ENCODE measurements around the gene CMTR1.
A peak's percentile ranks its signal among the peaks of the same experiment; 100 is the strongest.

CMTR1 gene

DNA sequence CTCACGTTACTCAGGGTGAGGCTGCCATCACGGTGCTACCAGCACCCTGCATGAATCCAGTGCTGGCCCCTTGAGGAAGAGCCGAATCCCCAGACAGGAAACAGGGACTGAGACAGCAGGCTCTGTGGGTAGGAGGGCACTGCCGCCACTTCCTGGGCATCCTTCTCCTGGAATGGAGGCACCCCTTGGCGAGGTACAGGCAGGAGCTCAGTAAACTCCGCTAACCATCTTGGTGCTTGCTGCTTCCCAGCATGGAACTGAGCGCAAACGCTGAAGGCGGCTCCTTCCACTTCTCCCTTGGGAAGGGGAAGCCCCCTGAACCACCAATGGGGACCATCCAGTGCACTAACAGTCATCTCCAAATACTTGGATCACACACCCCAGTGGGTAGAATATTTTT lies 80.1 kb downstream of the CMTR1 start:
- no peaks in the 10 kb centered on the region for H3K9me3 ChIP-seq (ENCODE audit: control insufficient read depth, insufficient read depth, low read depth, low read length)
- ChIA-PET POLR2A (no interaction called here), CTCF (interaction anchor here (0.6 to 0.7 kb wide), 4 partner anchors 42 to 540 kb away, joined by 3 to 4 read pairs (median 3); no protein-coding TSS in a partner anchor)
- TF ChIP-seq ZNF830 (tag by site-specific recombination; IDR thresholded peaks at IDR 0.05; ENCODE audit: low read depth) (no peak), ZNF624 (tag by site-specific recombination; IDR thresholded peaks at IDR 0.05) (no peak), ZNF133 (tag by site-specific recombination; IDR thresholded peaks at IDR 0.05) (no peak), ZIC2 (tag by site-specific recombination; IDR thresholded peaks at IDR 0.05) (peak; percentile 72)
- H3K36me3 ChIP-seq (ENCODE audit: control insufficient read depth in 2 of 2, insufficient read depth in 1 of 2, low read length in 2 of 2): no peaks in the 10 kb centered on the region
- no peak overlapping the region for H3K4me3 ChIP-seq (ENCODE audit: low read depth, low read length)
- H3K27ac ChIP-seq (ENCODE audit: extremely low read depth, low read depth, low read length): no peak overlapping the region
- H3K4me1 ChIP-seq (ENCODE audit: control insufficient read depth, insufficient read depth, low read length): peaks cover 11% of the 10 kb centered on the region

DNA sequence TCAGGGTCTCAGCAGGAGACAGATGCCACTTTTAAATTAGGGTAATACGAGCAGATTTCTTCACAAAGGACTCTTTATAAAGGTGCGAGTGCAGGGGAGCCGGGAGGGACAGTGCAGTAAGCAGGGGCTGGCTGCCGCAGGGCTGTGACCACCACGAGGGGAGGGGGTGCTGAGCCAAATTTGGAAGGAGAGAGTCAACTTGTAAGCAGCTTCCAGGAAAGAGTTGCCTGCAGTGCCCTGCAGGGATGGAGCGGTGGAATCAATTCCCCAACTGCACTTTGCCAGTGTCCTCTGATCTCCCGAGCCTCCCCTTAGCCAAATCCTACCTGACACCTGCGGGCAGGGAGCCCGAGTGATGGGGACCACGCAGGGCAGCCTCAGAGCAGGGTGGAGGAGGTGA lies 80.6 kb downstream of the CMTR1 start:
- POLR2A ChIA-PET: no interaction called here
- Histone ChIP-seq H3K4me1 (ENCODE audit: control insufficient read depth, insufficient read depth, low read length) (peaks cover 11% of the 10 kb centered on the region), H3K27ac (ENCODE audit: extremely low read depth, low read depth, low read length) (no peak overlapping the region), H3K9me3 (ENCODE audit: control insufficient read depth, insufficient read depth, low read depth, low read length) (no peaks in the 10 kb centered on the region), H3K4me3 (ENCODE audit: low read depth, low read length) (no peak overlapping the region), H3K36me3 (ENCODE audit: control insufficient read depth in 2 of 2, insufficient read depth in 1 of 2, low read length in 2 of 2) (no peaks in the 10 kb centered on the region)
- CTCF ChIA-PET: interaction anchor here (0.7 kb wide), 1 partner anchor 43 kb away, joined by 3 read pairs; no protein-coding TSS in a partner anchor
- no peak for TF ChIP-seq ZFHX2 (tag by site-specific recombination; conservative IDR thresholded peaks at IDR 0.05)
- TF ChIP-seq ZEB2 (tag by site-specific recombination; IDR thresholded peaks at IDR 0.05): no peak
- TF ChIP-seq, protein P1, sequence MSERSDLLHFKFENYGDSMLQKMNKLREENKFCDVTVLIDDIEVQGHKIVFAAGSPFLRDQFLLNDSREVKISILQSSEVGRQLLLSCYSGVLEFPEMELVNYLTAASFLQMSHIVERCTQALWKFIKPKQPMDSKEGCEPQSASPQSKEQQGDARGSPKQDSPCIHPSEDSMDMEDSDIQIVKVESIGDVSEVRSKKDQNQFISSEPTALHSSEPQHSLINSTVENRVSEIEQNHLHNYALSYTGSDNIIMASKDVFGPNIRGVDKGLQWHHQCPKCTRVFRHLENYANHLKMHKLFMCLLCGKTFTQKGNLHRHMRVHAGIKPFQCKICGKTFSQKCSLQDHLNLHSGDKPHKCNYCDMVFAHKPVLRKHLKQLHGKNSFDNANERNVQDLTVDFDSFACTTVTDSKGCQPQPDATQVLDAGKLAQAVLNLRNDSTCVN (tag by site-specific recombination; optimal IDR thresholded peaks at IDR 0.05): no peak
- TF ChIP-seq ZNF274 (IDR thresholded peaks at IDR 0.05; ENCODE audit: low read length): no peak
- no peak for TF ChIP-seq ZNF274 (tag by site-specific recombination; IDR thresholded peaks at IDR 0.05; ENCODE audit: borderline replicate concordance)
- no peak for TF ChIP-seq PRDM4 (tag by site-specific recombination; IDR thresholded peaks at IDR 0.05)
- no peak for TF ChIP-seq ZNF571 (tag by site-specific recombination; IDR thresholded peaks at IDR 0.05)
- no peak for TF ChIP-seq ZNF280D (tag by site-specific recombination; IDR thresholded peaks at IDR 0.05)
- TF ChIP-seq PRDM10 (tag by site-specific recombination; IDR thresholded peaks at IDR 0.05): no peak
- no peak for TF ChIP-seq ZNF561 (tag by site-specific recombination; IDR thresholded peaks at IDR 0.05; ENCODE audit: borderline replicate concordance)
- no peak for TF ChIP-seq ZNF639 (tag by site-specific recombination; IDR thresholded peaks at IDR 0.05)
- no peak for TF ChIP-seq HOXC10 (CRISPR knock-in tag; IDR thresholded peaks at IDR 0.05)
- TF ChIP-seq, protein P2, sequence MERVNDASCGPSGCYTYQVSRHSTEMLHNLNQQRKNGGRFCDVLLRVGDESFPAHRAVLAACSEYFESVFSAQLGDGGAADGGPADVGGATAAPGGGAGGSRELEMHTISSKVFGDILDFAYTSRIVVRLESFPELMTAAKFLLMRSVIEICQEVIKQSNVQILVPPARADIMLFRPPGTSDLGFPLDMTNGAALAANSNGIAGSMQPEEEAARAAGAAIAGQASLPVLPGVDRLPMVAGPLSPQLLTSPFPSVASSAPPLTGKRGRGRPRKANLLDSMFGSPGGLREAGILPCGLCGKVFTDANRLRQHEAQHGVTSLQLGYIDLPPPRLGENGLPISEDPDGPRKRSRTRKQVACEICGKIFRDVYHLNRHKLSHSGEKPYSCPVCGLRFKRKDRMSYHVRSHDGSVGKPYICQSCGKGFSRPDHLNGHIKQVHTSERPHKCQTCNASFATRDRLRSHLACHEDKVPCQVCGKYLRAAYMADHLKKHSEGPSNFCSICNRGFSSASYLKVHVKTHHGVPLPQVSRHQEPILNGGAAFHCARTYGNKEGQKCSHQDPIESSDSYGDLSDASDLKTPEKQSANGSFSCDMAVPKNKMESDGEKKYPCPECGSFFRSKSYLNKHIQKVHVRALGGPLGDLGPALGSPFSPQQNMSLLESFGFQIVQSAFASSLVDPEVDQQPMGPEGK (tag by site-specific recombination; IDR thresholded peaks at IDR 0.05): no peak
- no peak for TF ChIP-seq ZIC2 (tag by site-specific recombination; IDR thresholded peaks at IDR 0.05)
- TF ChIP-seq, protein P3, sequence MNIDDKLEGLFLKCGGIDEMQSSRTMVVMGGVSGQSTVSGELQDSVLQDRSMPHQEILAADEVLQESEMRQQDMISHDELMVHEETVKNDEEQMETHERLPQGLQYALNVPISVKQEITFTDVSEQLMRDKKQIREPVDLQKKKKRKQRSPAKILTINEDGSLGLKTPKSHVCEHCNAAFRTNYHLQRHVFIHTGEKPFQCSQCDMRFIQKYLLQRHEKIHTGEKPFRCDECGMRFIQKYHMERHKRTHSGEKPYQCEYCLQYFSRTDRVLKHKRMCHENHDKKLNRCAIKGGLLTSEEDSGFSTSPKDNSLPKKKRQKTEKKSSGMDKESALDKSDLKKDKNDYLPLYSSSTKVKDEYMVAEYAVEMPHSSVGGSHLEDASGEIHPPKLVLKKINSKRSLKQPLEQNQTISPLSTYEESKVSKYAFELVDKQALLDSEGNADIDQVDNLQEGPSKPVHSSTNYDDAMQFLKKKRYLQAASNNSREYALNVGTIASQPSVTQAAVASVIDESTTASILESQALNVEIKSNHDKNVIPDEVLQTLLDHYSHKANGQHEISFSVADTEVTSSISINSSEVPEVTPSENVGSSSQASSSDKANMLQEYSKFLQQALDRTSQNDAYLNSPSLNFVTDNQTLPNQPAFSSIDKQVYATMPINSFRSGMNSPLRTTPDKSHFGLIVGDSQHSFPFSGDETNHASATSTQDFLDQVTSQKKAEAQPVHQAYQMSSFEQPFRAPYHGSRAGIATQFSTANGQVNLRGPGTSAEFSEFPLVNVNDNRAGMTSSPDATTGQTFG (tag by site-specific recombination; IDR thresholded peaks at IDR 0.05; ENCODE audit: borderline replicate concordance): no peak
